Breast epithelium (tissue), 4 donors: Measurements from ENCODE around the gene CST1. TPM values are rescaled to one million over a fixed set of nuclear protein-coding genes. Genes with fewer than 3 reads are reported as not detected.
"Not testable (repeated sequence)": the region's sequence is repeated elsewhere in the genome, so short reads cannot be mapped to it uniquely, and the experiment has no call there.

ENCODE experiments used
- DNase-seq, 2 donors: peaks; one replicate each; pipeline ENCODE4 v3.0.0-alpha.2; 2019; ENCODE audit warnings: low spot score in 2 of 2
- H3K27ac ChIP-seq, 2 donors: fragments of 200-600 bp; sonication (generic) in 1 of 2; one replicate each; pipeline ENCODE4 v1.5.1; 2016 to 2019; ENCODE audit warnings: mild to moderate bottlenecking in 1 of 2
- H3K27me3 ChIP-seq, 2 donors: fragments of 200-600 bp; sonication (generic) in 1 of 2; one replicate each; pipeline versions ENCODE4 v1.5.1 to v1.6.0; 2017 to 2019; ENCODE audit warnings: control low read depth in 1 of 2, mild to moderate bottlenecking in 1 of 2
- H3K36me3 ChIP-seq: fragments of 200-600 bp; one replicate; pipeline ENCODE4 v1.5.1; 2019
- H3K4me1 ChIP-seq, 2 donors: fragments of 200-600 bp; sonication (generic); one replicate each; pipeline ENCODE4 v1.5.1; 2016 to 2019; ENCODE audit warnings: control low read depth in 1 of 2
- H3K4me3 ChIP-seq, 3 donors: fragments of 200-600 bp; sonication (generic); 1 replicate in 2 of 3; 2 replicates in 1 of 3; pipeline ENCODE4 v1.5.1; 2016 to 2019; ENCODE audit warnings: mild to moderate bottlenecking in 3 of 3, moderate library complexity in 2 of 3
- H3K9me3 ChIP-seq, 2 donors: fragments of 200-600 bp; sonication (generic) in 1 of 2; one replicate each; pipeline ENCODE4 v1.5.1; 2016 to 2019; ENCODE audit warnings: control low read depth in 1 of 2
- POLR2A ChIP-seq: fragments of 450-650 bp; IDR thresholded peaks from one replicate; pipeline ENCODE4 v1.6.1; 2016; ENCODE audit warnings: antibody characterized with exemption, mild to moderate bottlenecking, moderate library complexity
- POLR2AphosphoS5 ChIP-seq, 3 donors: sonication (generic); formaldehyde crosslinking; IDR thresholded peaks; one replicate each; pipeline ENCODE4 v1.6.1; 2017; ENCODE audit warnings: antibody characterized with exemption in 3 of 3
- intact Hi-C: fragments of 100-400 bp; cut with DNase I; formaldehyde crosslinking; loops from one replicate; pipeline ENCODE4 v1.15.1; 2023; ENCODE audit warnings: low total_unique reads
- total RNA-seq, 3 donors: library from RNA; depleted of rRNA; stranded (reverse); fragments of >200 nt; gene quantifications; one replicate each; pipeline ENCODE4 v1.1.0, GENCODE V29; 2016
- TF ChIP-seq, protein P1 (sequence below), 3 donors: fragments of 450-650 bp; IDR thresholded peaks; one replicate each; pipeline ENCODE4 v1.5.1; 2016 to 2017; ENCODE audit warnings: antibody characterized with exemption in 3 of 3, mild to moderate bottlenecking in 3 of 3, moderate library complexity in 3 of 3

CST1 gene
- total RNA-seq, 3 donors from 2014 or later: not detected

- Histone ChIP-seq H3K4me1 (no peaks in the 10 kb centered on the region), H3K4me3 (no peak overlapping the region), H3K27ac (no peak overlapping the region), H3K9me3 (no peaks in the 10 kb centered on the region), H3K36me3 (no peaks in the 10 kb centered on the region), H3K27me3 (no peaks in the 10 kb centered on the region)
- intact Hi-C loops: no loop called here
- DNase-seq: no peak
- no peak for TF ChIP-seq POLR2AphosphoS5 (IDR thresholded peaks at IDR 0.05)
These were observed 12.6 kb upstream of the CST1 start for GRCh38 chr20:23763345-23763744.

GRCh38 chr20:23759306-23759940 lies 8.7 kb upstream of the CST1 start:
- H3K27me3 ChIP-seq: no peaks in the 10 kb centered on the region

DNA sequence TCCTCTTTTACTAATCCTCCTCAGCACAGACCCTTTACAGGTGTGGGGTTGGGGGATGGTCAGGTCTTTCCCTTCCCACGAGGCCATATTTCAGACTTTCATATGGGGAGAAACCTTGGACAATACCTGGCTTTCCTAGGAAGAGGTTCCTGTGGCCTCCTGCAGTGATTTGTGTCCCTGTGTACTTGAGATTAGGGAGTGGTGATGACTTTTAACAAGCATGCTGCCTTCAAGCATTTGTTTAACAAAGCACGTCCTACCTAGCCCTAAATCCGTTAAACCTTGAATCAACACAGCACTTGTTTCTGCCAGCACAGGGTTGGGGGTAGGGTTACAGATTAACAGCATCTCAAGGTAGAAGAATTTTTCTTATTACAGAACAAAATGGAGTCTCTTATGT lies 6.1 kb upstream of the CST1 start:
- H3K9me3 ChIP-seq, DNase-seq, intact Hi-C loops, H3K4me3 ChIP-seq, H3K36me3 ChIP-seq, H3K4me1 ChIP-seq, H3K27me3 ChIP-seq, H3K27ac ChIP-seq: not testable (repeated sequence)

More at GRCh38 chr20:23759306-23759940, 8.7 kb upstream of the CST1 start:
- H3K4me1 ChIP-seq: no peaks in the 10 kb centered on the region
- no peak overlapping the region for H3K4me3 ChIP-seq
- DNase-seq: no peak
- no peaks in the 10 kb centered on the region for H3K9me3 ChIP-seq
- no peak overlapping the region for H3K27ac ChIP-seq
- no peaks in the 10 kb centered on the region for H3K36me3 ChIP-seq
- intact Hi-C loops: no loop called here
- TF ChIP-seq POLR2AphosphoS5 (IDR thresholded peaks at IDR 0.05): no peak

- intact Hi-C loops, H3K36me3 ChIP-seq, H3K4me1 ChIP-seq, H3K4me3 ChIP-seq, H3K27me3 ChIP-seq, H3K9me3 ChIP-seq, DNase-seq: not testable (repeated sequence)
- H3K27ac ChIP-seq: peak overlapping the region in 1 of 2 donors; percentile 43
These were observed 4.4 kb upstream of the CST1 start for GRCh38 chr20:23755131-23755611.

- Histone ChIP-seq H3K36me3 (no peaks in the 10 kb centered on the region), H3K27ac (no peak overlapping the region), H3K4me3 (no peak overlapping the region), H3K4me1 (no peaks in the 10 kb centered on the region), H3K27me3 (no peaks in the 10 kb centered on the region), H3K9me3 (no peaks in the 10 kb centered on the region)
- TF ChIP-seq, protein P1, sequence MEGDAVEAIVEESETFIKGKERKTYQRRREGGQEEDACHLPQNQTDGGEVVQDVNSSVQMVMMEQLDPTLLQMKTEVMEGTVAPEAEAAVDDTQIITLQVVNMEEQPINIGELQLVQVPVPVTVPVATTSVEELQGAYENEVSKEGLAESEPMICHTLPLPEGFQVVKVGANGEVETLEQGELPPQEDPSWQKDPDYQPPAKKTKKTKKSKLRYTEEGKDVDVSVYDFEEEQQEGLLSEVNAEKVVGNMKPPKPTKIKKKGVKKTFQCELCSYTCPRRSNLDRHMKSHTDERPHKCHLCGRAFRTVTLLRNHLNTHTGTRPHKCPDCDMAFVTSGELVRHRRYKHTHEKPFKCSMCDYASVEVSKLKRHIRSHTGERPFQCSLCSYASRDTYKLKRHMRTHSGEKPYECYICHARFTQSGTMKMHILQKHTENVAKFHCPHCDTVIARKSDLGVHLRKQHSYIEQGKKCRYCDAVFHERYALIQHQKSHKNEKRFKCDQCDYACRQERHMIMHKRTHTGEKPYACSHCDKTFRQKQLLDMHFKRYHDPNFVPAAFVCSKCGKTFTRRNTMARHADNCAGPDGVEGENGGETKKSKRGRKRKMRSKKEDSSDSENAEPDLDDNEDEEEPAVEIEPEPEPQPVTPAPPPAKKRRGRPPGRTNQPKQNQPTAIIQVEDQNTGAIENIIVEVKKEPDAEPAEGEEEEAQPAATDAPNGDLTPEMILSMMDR (IDR thresholded peaks at IDR 0.05): no peak
- TF ChIP-seq POLR2A (no peak), POLR2AphosphoS5 (IDR thresholded peaks at IDR 0.05) (no peak)
- no peak for DNase-seq
- intact Hi-C loops: no loop called here
These were observed 4.0 kb upstream of the CST1 start for GRCh38 chr20:23754731-23755130.

DNA sequence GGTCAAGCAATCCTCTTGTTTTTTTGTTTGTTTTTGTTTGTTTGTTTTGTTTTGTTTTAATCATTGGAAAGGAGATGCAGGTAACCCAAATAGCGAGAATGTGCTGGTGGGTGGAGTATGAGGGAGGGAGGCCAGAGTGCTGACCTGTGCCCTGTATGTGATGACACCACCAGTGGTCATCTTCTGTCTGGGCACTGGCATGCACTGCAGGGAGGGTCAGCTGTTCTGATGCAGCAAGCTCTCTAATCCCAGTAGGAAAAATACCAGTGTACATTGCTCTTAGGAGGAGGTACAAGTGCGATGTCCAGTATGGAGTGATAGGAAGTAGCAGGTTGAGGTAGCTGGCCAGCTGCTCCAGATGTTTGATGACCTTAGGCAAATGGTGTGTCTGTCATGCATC lies 2.9 kb upstream of the CST1 start:
- H3K27me3 ChIP-seq: no peaks in the 10 kb centered on the region
- no peak overlapping the region for H3K4me3 ChIP-seq
- TF ChIP-seq, protein P1 (IDR thresholded peaks at IDR 0.05): no peak
- TF ChIP-seq POLR2A: no peak
- TF ChIP-seq POLR2AphosphoS5 (IDR thresholded peaks at IDR 0.05): no peak
- H3K36me3 ChIP-seq: no peaks in the 10 kb centered on the region
- no peaks in the 10 kb centered on the region for H3K9me3 ChIP-seq
- H3K27ac ChIP-seq: no peak overlapping the region
- intact Hi-C loops: no loop called here
- no peaks in the 10 kb centered on the region for H3K4me1 ChIP-seq
- DNase-seq: no peak

- H3K9me3 ChIP-seq: no peaks in the 10 kb centered on the region
- no peak overlapping the region for H3K27ac ChIP-seq
- no peaks in the 10 kb centered on the region for H3K4me1 ChIP-seq
- no peaks in the 10 kb centered on the region for H3K27me3 ChIP-seq
- no peak for DNase-seq
- no peaks in the 10 kb centered on the region for H3K36me3 ChIP-seq
- intact Hi-C loops: no loop called here
- no peak for TF ChIP-seq POLR2A
- TF ChIP-seq, protein P1 (IDR thresholded peaks at IDR 0.05): no peak
- no peak for TF ChIP-seq POLR2AphosphoS5 (IDR thresholded peaks at IDR 0.05)
- H3K4me3 ChIP-seq: no peak overlapping the region
These were observed 2.4 kb upstream of the CST1 start for GRCh38 chr20:23753194-23753548.
